Prostate gland (tissue), 2 donors: Measurements from ENCODE around the gene KEAP1. TPM values are rescaled to one million over a fixed set of nuclear protein-coding genes. Genes with fewer than 3 reads are reported as not detected.
"Not testable (repeated sequence)": the region's sequence is repeated elsewhere in the genome, so short reads cannot be mapped to it uniquely, and the experiment has no call there.

Source experiments
- DNase-seq: peaks from one replicate; pipeline ENCODE4 v3.0.0-alpha.2; 2019; ENCODE audit warnings: low spot score
- H3K27ac ChIP-seq, 2 donors: fragments of 200-600 bp; sonication (generic); 2 replicates each; pipeline ENCODE4 v1.5.1; 2017 to 2019
- H3K27me3 ChIP-seq: fragments of 200-600 bp; sonication (generic); replicated peaks from 2 replicates; pipeline ENCODE4 v1.5.1; 2019; ENCODE audit not compliant: insufficient read depth
- H3K36me3 ChIP-seq, 2 donors: fragments of 200-600 bp; sonication (generic); 1 replicate in 1 of 2; 2 replicates in 1 of 2; pipeline versions ENCODE4 v1.5.1 to v1.8.1; 2017 to 2019
- H3K4me1 ChIP-seq: fragments of 200-600 bp; sonication (generic); replicated peaks from 2 replicates; pipeline ENCODE4 v1.5.1; 2019
- H3K4me3 ChIP-seq, 2 donors: fragments of 200-600 bp; sonication (generic); 2 replicates each; pipeline ENCODE4 v1.5.1; 2017 to 2019
- H3K9me3 ChIP-seq: fragments of 200-600 bp; sonication (generic); 2 replicates; pipeline ENCODE4 v1.5.1; 2017
- CTCF ChIP-seq, 4 experiments: fragments of 200-600 bp in 2 of 4; fragments of 450-650 bp in 2 of 4; sonication (generic) in 2 of 4; IDR thresholded peaks; 1 replicate in 3 of 4; 2 replicates in 1 of 4; pipeline ENCODE4 v1.5.1; 2016 to 2019; ENCODE audit warnings: antibody characterized with exemption in 4 of 4, mild to moderate bottlenecking in 2 of 4, moderate library complexity in 2 of 4
- POLR2A ChIP-seq: fragments of 450-650 bp; IDR thresholded peaks from one replicate; pipeline ENCODE4 v1.6.1; 2016; ENCODE audit warnings: antibody characterized with exemption, mild to moderate bottlenecking
- POLR2AphosphoS5 ChIP-seq: sonication (generic); formaldehyde crosslinking; IDR thresholded peaks from one replicate; pipeline ENCODE4 v1.6.1; 2017; ENCODE audit warnings: antibody characterized with exemption
- WGBS: methylation state at CpG from one replicate; pipeline ENCODE4 v1.1.5; 2018; 5-methylcytosine and 5-hydroxymethylcytosine counted together
- intact Hi-C: fragments of 100-400 bp; cut with DNase I; formaldehyde crosslinking; loops from one replicate; pipeline ENCODE4 v1.14.2; 2022
- total RNA-seq, 2 donors: library from RNA; depleted of rRNA; stranded (reverse); fragments of >200 nt; gene quantifications; one replicate each; pipeline ENCODE4 v1.1.0, GENCODE V29; 2016

The KEAP1 gene
- total RNA-seq, 2 donors from 2014 or later, result 93.4 to 94.2 TPM

GRCh38 chr19:10543420-10544241 lies 40.5 kb upstream of the KEAP1 start, which contains the start of gene ATG4D:
TSS of gene ATG4D (plus strand) at chr19:10543904. CDS start at chr19:10544091, 187 bp downstream.
- WGBS, result 1% methylated on average over 31 of the region's 79 CpGs
- Histone ChIP-seq H3K27ac (peak within 1 kb of the TSS; percentile 85 to 87), H3K27me3 (no peaks in the 10 kb centered on the region), H3K36me3 (peaks cover 0 to 12% of the 10 kb centered on the region in 2 donors), H3K4me3 (peak within 1 kb of the TSS; percentile 100), H3K9me3 (no peaks in the 10 kb centered on the region), H3K4me1 (peaks cover 4% of the 10 kb centered on the region)
- intact Hi-C loops, result no loop called here
- TF ChIP-seq POLR2A, result peak; percentile 78
- TF ChIP-seq CTCF (IDR thresholded peaks at IDR 0.05), result peak in 1 of 4 experiments; percentile 23
- TF ChIP-seq POLR2AphosphoS5, result peak; percentile 25
- peak; percentile 66 for DNase-seq

DNA sequence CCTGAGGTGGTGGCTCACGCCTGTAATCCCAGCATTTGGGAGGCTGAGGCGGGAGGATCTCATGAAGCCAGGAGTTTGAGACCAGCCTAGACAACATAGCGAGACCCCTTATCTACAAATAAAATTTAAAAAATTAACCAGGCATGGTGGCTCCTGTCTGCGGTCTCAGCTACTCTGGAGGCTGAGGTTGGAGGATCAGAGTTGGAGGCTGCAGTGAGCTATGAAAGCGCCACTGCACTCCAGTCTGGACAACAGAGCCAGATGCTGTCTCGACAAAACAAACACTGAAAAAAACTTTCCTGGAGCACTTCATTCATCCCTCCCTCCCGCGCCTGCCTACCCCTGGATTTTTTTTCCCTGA lies 39.9 kb upstream of the KEAP1 start:
- H3K27ac ChIP-seq, result no peak overlapping the region
- peak overlapping the region; percentile 100 for H3K4me3 ChIP-seq
- TF ChIP-seq CTCF (IDR thresholded peaks at IDR 0.05), result no peak
- no peak for TF ChIP-seq POLR2A
- no peak for TF ChIP-seq POLR2AphosphoS5
- peaks cover 0 to 12% of the 10 kb centered on the region in 2 donors for H3K36me3 ChIP-seq
- H3K27me3 ChIP-seq, result no peaks in the 10 kb centered on the region
- H3K9me3 ChIP-seq, result no peaks in the 10 kb centered on the region
- intact Hi-C loops, result no loop called here
- 51% methylated on average over 8 of the region's 8 CpGs for WGBS
- peaks cover 4% of the 10 kb centered on the region for H3K4me1 ChIP-seq
- DNase-seq, result no peak

GRCh38 chr19:10539016-10539415 lies 35.9 kb upstream of the KEAP1 start:
- H3K9me3 ChIP-seq, H3K36me3 ChIP-seq, H3K27ac ChIP-seq, H3K4me3 ChIP-seq, intact Hi-C loops, H3K4me1 ChIP-seq, DNase-seq, H3K27me3 ChIP-seq: not testable (repeated sequence)
- 73% methylated on average over 9 of the region's 9 CpGs for WGBS

GRCh38 chr19:10538204-10538983 lies 35.2 kb upstream of the KEAP1 start:
- Histone ChIP-seq H3K4me1 (no peaks in the 10 kb centered on the region), H3K9me3 (no peaks in the 10 kb centered on the region), H3K27me3 (no peaks in the 10 kb centered on the region), H3K4me3 (no peak overlapping the region), H3K36me3 (no peaks in the 10 kb centered on the region), H3K27ac (no peak overlapping the region)
- WGBS, result 78% methylated on average over 20 of the region's 20 CpGs
- intact Hi-C loops, result no loop called here
- DNase-seq, result no peak
- TF ChIP-seq POLR2A (no peak), POLR2AphosphoS5 (no peak), CTCF (IDR thresholded peaks at IDR 0.05) (no peak)

GRCh38 chr19:10537668-10538067 lies 34.5 kb upstream of the KEAP1 start:
- intact Hi-C loops, result no loop called here
- 82% methylated on average over 11 of the region's 11 CpGs for WGBS
- H3K4me1 ChIP-seq, result no peaks in the 10 kb centered on the region
- H3K36me3 ChIP-seq, result no peaks in the 10 kb centered on the region
- TF ChIP-seq POLR2A (no peak), CTCF (IDR thresholded peaks at IDR 0.05) (no peak), POLR2AphosphoS5 (no peak)
- H3K9me3 ChIP-seq, result no peaks in the 10 kb centered on the region
- no peaks in the 10 kb centered on the region for H3K27me3 ChIP-seq
- no peak overlapping the region for H3K4me3 ChIP-seq
- DNase-seq, result no peak
- H3K27ac ChIP-seq, result no peak overlapping the region
